T1000 (cell line): Measurements from ENCODE around the gene VWA3B.

Experiments
- DNase-seq: peaks from one replicate; lab custom pipeline; 2025; ENCODE audit warnings: mixed read lengths; lab: John Stamatoyannopoulos, UW

Gene VWA3B

GRCh38 chr2:98341241-98341640, 254.3 kb downstream of the VWA3B start:
- DNase-seq: no peak

DNA sequence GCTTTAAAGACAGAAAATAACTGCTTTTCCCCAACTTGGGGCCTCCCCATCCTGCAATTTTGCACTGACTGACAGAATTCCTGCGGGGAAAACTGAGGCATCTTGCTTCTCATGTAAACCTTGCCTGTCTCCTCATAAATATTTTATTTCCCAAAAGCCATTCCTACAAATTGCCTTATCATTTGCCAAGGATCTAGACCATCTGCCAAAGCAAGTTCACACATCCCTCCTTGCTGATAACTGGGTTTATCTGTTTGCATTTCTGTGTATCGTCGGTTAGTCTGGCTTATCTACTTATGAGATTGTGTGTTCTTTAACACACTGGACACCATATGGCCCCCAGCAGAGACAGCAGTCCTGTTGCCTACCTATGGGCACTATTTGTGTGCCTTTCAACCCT, 256.3 kb downstream of the VWA3B start:
- no peak for DNase-seq

DNA sequence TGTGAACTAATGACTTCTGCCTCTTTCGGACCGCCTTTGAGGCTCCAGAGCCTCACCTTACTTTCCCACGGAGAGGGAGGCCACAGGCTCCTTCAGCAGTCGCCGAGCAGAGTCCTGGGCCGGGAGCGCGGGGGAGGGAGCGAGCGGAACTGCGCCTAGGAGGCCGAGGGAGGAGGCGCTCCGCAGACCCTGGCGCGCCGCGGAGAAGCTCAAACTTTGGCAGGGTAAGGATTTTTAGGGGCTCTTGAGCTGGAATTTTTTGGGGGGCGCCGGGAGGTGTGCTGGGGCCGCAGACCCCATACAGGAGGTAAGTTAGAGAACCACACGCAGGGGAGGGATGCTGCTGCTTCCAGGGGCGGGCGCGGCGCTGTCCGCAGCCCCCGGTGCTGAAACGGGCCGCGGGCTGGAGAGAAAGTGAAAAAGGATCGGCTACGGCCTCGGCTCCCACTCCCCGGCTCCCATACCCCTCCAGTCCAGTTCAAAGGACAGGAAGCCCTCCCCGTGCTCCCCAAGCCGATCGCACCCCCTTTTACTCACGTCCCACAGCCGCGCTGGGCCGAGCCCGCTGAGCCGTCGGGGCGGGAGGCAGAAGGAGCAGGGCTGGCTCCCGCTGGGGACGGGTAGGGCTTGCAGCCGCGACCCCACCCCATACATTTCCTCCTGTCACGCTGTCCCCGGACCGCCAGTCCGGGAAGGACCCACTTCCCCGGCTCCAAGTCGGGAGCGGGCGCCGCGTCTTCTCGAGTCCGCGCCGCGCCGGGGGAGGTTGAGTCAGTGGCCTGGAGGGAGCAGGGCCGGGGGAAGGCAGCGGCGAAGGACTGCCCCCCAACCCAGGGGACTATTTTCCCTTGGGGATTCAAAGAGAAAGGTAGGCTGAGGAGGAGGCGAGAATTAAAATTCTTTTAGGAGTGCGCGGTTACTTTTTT, 259.6 kb downstream of the VWA3B start, which contains the start of gene CNGA3:
Gene CNGA3, plus strand, starts transcription at position 146 of the 926 bp plus-strand sequence. CDS start 23,520 bp downstream, outside the sequence.
- DNase-seq: no peak

GRCh38 chr2:98347298-98348065, 260.5 kb downstream of the VWA3B start:
- DNase-seq: no peak

- no peak for DNase-seq
Measured at GRCh38 chr2:98348066-98348561, 261.1 kb downstream of the VWA3B start.

DNA sequence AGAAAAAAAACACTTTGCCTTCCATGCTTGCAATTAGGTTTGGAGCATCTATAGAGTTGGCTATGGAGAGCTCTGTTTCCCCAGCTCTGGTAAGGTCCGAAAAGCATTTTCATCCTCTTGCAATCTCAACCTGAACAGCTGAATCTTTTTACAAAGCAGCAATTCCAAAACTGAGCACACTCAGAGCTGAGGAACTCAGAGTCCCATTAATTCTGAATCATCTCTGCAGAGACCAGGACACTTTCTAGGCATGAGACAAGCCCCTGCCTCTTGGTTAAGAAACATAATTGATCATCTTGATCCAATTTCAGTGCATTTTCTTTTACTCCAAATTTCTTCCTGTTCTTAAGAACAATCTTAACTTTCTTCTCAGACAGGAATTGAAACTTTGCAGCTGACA, 263.4 kb downstream of the VWA3B start:
- DNase-seq: no peak

DNA sequence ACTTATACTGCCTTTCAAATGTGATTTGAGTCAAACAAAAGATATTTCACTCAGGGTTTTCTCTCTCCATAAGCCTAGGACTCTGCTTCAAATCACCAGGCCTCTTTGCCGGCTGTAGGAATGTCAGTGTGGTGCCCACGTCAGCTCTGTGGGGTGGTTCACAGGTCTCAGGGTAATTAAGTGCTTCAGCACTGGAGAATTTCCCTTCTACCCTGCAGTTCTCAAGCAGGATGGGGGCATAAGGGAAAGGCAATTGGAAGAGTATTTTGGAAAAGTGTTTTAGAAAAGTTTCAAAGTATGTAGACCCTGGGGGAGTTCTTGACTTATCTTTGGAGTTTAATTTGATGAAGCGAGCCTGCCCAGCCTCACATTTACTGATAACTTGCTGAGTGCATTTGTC, 268.9 kb downstream of the VWA3B start:
- DNase-seq: no peak

- DNase-seq: no peak
Measured at GRCh38 chr2:98356729-98357128, 269.8 kb downstream of the VWA3B start.

GRCh38 chr2:98357849-98358248, 270.9 kb downstream of the VWA3B start:
- no peak for DNase-seq

GRCh38 chr2:98359986-98360385, 273.0 kb downstream of the VWA3B start:
- no peak for DNase-seq
